GM19438 (cell line): ENCODE results near the gene C6orf118.

Experiments used
- ATAC-seq: cut with Tn5 transposase; IDR thresholded peaks from one replicate; pipeline ENCODE4 v1.9.1; 2021; ENCODE audit warnings: low read depth; ENCODE audit not compliant: unreplicated experiment

Gene C6orf118

GRCh38 chr6:165245287-165245686 is 64.1 kb downstream of the C6orf118 start:
- ATAC-seq, result no peak

- no peak for ATAC-seq
These were observed 64.7 kb downstream of the C6orf118 start for GRCh38 chr6:165244524-165245247.

GRCh38 chr6:165243801-165244200 is 65.6 kb downstream of the C6orf118 start:
- no peak for ATAC-seq

GRCh38 chr6:165236326-165236725 is 73.1 kb downstream of the C6orf118 start:
- no peak for ATAC-seq

GRCh38 chr6:165232731-165233488 is 76.5 kb downstream of the C6orf118 start:
- ATAC-seq, result no peak

- no peak for ATAC-seq
These were observed 77.5 kb downstream of the C6orf118 start for GRCh38 chr6:165231581-165232561.

- no peak for ATAC-seq
These were observed 78.2 kb downstream of the C6orf118 start for GRCh38 chr6:165231177-165231576.
